HepG2 (cell line): Measurements from ENCODE around the gene PSMB11. TPM values are rescaled to one million over a fixed set of nuclear protein-coding genes. Genes with fewer than 3 reads are reported as not detected.

ENCODE experiments used
- AKAP8 ChIP-seq: sonication (generic); formaldehyde crosslinking; IDR thresholded peaks from 2 replicates; pipeline ENCODE4 v1.5.1; 2020; ENCODE audit warnings: mild to moderate bottlenecking, missing genetic modification reagents
- ATF6 ChIP-seq: sonication (generic); formaldehyde crosslinking; conservative IDR thresholded peaks from 2 replicates; pipeline ENCODE4 v1.4.0; 2020; ENCODE audit warnings: missing genetic modification reagents
- GATAD2A ChIP-seq: IDR thresholded peaks from 2 replicates; pipeline ENCODE4 v1.6.1; 2016
- HMG20B ChIP-seq: conservative IDR thresholded peaks from 2 replicates; pipeline ENCODE4 v1.6.1; 2016; ENCODE audit warnings: missing genetic modification reagents, missing compliant biosample characterization
- MEIS2 ChIP-seq: sonication (generic); formaldehyde crosslinking; IDR thresholded peaks from 2 replicates; pipeline ENCODE4 v1.9.0; 2021; ENCODE audit warnings: mild to moderate bottlenecking, missing genetic modification reagents
- MYNN ChIP-seq: sonication (generic); formaldehyde crosslinking; IDR thresholded peaks from 2 replicates; pipeline ENCODE4 v1.4.0; 2020; ENCODE audit warnings: mild to moderate bottlenecking, low read depth, missing genetic modification reagents
- RAD21 ChIP-seq: fragments of 450-650 bp; formaldehyde crosslinking; IDR thresholded peaks from 2 replicates; pipeline ENCODE4 v1.5.0; 2020; ENCODE audit warnings: mild to moderate bottlenecking
- RERE ChIP-seq: IDR thresholded peaks from 2 replicates; pipeline ENCODE4 v1.6.1; 2016; ENCODE audit warnings: low read depth, missing genetic modification reagents, missing compliant biosample characterization
- ZNF17 ChIP-seq: sonication (generic); formaldehyde crosslinking; IDR thresholded peaks from 2 replicates; pipeline ENCODE4 v1.5.0; 2020; ENCODE audit warnings: mild to moderate bottlenecking, missing genetic modification reagents
- ZNF251 ChIP-seq: sonication (generic); formaldehyde crosslinking; IDR thresholded peaks from 2 replicates; pipeline ENCODE4 v1.9.0; 2021; ENCODE audit warnings: mild to moderate bottlenecking, missing genetic modification reagents
- ZNF354B ChIP-seq: sonication (generic); formaldehyde crosslinking; IDR thresholded peaks from 2 replicates; pipeline ENCODE4 v1.8.0; 2022; ENCODE audit warnings: mild to moderate bottlenecking, missing genetic modification reagents
- ZNF382 ChIP-seq: sonication (generic); formaldehyde crosslinking; IDR thresholded peaks from 2 replicates; pipeline ENCODE4 v1.5.0; 2020; ENCODE audit warnings: missing genetic modification reagents, mild to moderate bottlenecking, borderline replicate concordance
- ZNF614 ChIP-seq: IDR thresholded peaks from 2 replicates; pipeline ENCODE4 v1.6.1; 2018; ENCODE audit warnings: missing biosample characterization, missing genetic modification reagents, inconsistent platforms, borderline replicate concordance
- polyA plus RNA-seq, 8 experiments: library from polyadenylated mRNA; depleted of rRNA in 3 of 8; stranded (reverse) in 7 of 8; unstranded in 1 of 8; fragments of >200 nt; fragmentation: Illumina TruSeq in 4 of 8; extraction: Trizol in 4 of 8; gene quantifications; 2 replicates each; pipeline versions ENCODE4 v1.2.1 to v1.2.3, GENCODE V29; 2011 to 2016; ENCODE audit warnings: low read depth in 4 of 8, missing spikeins in 1 of 8, mixed read lengths in 1 of 8; ENCODE audit not compliant: insufficient read depth in 1 of 8
- total RNA-seq, 5 experiments: library from RNA; depleted of rRNA; stranded (reverse); fragments of >200 nt; fragmentation: Illumina TruSeq; extraction: Trizol; gene quantifications; 2 replicates each; pipeline ENCODE4 v1.2.3, GENCODE V29; 2016; ENCODE audit warnings: low read depth in 1 of 5
- TF ChIP-seq, protein P1 (sequence below): sonication (generic); formaldehyde crosslinking; IDR thresholded peaks from 2 replicates; pipeline ENCODE4 v1.4.0; 2020; ENCODE audit warnings: missing genetic modification reagents, borderline replicate concordance
- TF ChIP-seq, protein P2 (sequence below): sonication (generic); formaldehyde crosslinking; IDR thresholded peaks from 2 replicates; pipeline ENCODE4 v1.5.1; 2020; ENCODE audit warnings: mild to moderate bottlenecking, missing genetic modification reagents, borderline replicate concordance
- TF ChIP-seq, protein P3 (sequence below): IDR thresholded peaks from 2 replicates; pipeline ENCODE4 v1.6.1; 2018; ENCODE audit warnings: missing genetic modification reagents, mild to moderate bottlenecking, missing compliant biosample characterization

PSMB11 gene
- total and polyA plus RNA-seq, 2 of the 13 experiments (the other 11 are each of a cell fraction or from before 2014, with no cell fraction given), result not detected

- TF ChIP-seq, protein P1, sequence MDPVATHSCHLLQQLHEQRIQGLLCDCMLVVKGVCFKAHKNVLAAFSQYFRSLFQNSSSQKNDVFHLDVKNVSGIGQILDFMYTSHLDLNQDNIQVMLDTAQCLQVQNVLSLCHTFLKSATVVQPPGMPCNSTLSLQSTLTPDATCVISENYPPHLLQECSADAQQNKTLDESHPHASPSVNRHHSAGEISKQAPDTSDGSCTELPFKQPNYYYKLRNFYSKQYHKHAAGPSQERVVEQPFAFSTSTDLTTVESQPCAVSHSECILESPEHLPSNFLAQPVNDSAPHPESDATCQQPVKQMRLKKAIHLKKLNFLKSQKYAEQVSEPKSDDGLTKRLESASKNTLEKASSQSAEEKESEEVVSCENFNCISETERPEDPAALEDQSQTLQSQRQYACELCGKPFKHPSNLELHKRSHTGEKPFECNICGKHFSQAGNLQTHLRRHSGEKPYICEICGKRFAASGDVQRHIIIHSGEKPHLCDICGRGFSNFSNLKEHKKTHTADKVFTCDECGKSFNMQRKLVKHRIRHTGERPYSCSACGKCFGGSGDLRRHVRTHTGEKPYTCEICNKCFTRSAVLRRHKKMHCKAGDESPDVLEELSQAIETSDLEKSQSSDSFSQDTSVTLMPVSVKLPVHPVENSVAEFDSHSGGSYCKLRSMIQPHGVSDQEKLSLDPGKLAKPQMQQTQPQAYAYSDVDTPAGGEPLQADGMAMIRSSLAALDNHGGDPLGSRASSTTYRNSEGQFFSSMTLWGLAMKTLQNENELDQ (CRISPR knock-in tag), result no peak
- TF ChIP-seq MYNN, result 0 out of 2 replicates have a peak, but pooled peaks have one; percentile 46
- TF ChIP-seq ATF6 (CRISPR knock-in tag), result no peak
- TF ChIP-seq AKAP8 (CRISPR knock-in tag), result peak; percentile 75
- TF ChIP-seq HMG20B (CRISPR knock-in tag), result peak; percentile 68; the same call in 1 of the 2 replicates
- TF ChIP-seq GATAD2A (CRISPR knock-in tag), result peak; percentile 94
- TF ChIP-seq, protein P2, sequence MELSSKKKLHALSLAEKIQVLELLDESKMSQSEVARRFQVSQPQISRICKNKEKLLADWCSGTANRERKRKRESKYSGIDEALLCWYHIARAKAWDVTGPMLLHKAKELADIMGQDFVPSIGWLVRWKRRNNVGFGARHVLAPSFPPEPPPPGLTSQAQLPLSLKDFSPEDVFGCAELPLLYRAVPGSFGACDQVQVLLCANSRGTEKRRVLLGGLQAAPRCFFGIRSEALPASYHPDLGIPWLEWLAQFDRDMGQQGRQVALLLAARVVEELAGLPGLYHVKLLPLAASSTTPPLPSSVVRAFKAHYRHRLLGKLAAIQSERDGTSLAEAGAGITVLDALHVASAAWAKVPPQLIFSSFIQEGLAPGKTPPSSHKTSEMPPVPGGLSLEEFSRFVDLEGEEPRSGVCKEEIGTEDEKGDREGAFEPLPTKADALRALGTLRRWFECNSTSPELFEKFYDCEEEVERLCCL (CRISPR knock-in tag), result no peak
- peak; percentile 27; the same call in 1 of the 2 replicates for TF ChIP-seq RERE
- TF ChIP-seq ZNF17 (CRISPR knock-in tag), result no peak
- TF ChIP-seq RAD21, result peak; percentile 63
- TF ChIP-seq ZNF354B (CRISPR knock-in tag), result 0 out of 2 replicates have a peak, but pooled peaks have one; percentile 76
- peak; percentile 46; the same call in 1 of the 2 replicates for TF ChIP-seq MEIS2
- TF ChIP-seq, protein P3, sequence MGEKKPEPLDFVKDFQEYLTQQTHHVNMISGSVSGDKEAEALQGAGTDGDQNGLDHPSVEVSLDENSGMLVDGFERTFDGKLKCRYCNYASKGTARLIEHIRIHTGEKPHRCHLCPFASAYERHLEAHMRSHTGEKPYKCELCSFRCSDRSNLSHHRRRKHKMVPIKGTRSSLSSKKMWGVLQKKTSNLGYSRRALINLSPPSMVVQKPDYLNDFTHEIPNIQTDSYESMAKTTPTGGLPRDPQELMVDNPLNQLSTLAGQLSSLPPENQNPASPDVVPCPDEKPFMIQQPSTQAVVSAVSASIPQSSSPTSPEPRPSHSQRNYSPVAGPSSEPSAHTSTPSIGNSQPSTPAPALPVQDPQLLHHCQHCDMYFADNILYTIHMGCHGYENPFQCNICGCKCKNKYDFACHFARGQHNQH, result peak; percentile 55; the same call in 1 of the 2 replicates
- TF ChIP-seq ZNF251, result no peak
- no peak for TF ChIP-seq ZNF382 (CRISPR knock-in tag)
- 0 out of 2 replicates have a peak, but pooled peaks have one; percentile 18 for TF ChIP-seq ZNF614 (CRISPR knock-in tag)
Measured at GRCh38 chr14:23056145-23056955, 14.3 kb downstream of the PSMB11 start (continued).
